H1 (cell line): ENCODE measurements around the gene HMGB1. TPM values are rescaled to one million over a fixed set of nuclear protein-coding genes. Genes with fewer than 3 reads are reported as not detected.

Experiments used
- CHD2 ChIP-seq: IDR thresholded peaks from 2 replicates; pipeline ENCODE4 v1.6.1; 2012; ENCODE audit warnings: low read length, improper control_type of control experiment
- CREB1 ChIP-seq: IDR thresholded peaks from 2 replicates; pipeline ENCODE4 v1.6.1; 2012; ENCODE audit warnings: inconsistent platforms
- NRF1 ChIP-seq: IDR thresholded peaks from 2 replicates; pipeline ENCODE4 v1.6.1; 2011; ENCODE audit warnings: mild to moderate bottlenecking, low read depth, low read length, improper control_type of control experiment
- SIX5 ChIP-seq: IDR thresholded peaks from 2 replicates; pipeline ENCODE4 v1.6.1; 2011; ENCODE audit warnings: mild to moderate bottlenecking, low read depth, low read length
- polyA plus RNA-seq, 7 experiments: library from polyadenylated mRNA; depleted of rRNA in 3 of 7; stranded (reverse) in 5 of 7; unstranded in 2 of 7; fragments of >200 nt in 5 of 7; fragments of 200-250 nt in 2 of 7; gene quantifications; 1 replicate in 5 of 7; 2 replicates in 1 of 7; 4 replicates in 1 of 7; pipeline versions ENCODE4 v1.2.1 to v1.2.3, GENCODE V29; 2011 to 2013; ENCODE audit warnings: missing spikeins in 2 of 7, mixed read lengths in 2 of 7
- total RNA-seq: library from RNA; stranded (reverse); fragmentation: NEBNext Ultra II Directional; extraction: Animal tissue kit (Norgen Biotek cat#: 25700); gene quantifications from 2 replicates; pipeline ENCODE4 v1.2.1, GENCODE V29; 2021
- TF ChIP-seq, protein P1 (sequence below): fragments of 300-600 bp; sonication (generic); IDR thresholded peaks from 2 replicates; pipeline ENCODE4 v1.7.1; 2012; ENCODE audit warnings: low read length, moderate library complexity, mild to moderate bottlenecking, inconsistent platforms; ENCODE audit not compliant: insufficient replicate concordance
- TF ChIP-seq, protein P2 (sequence below), 3 experiments: IDR thresholded peaks; 1 replicate in 2 of 3; 2 replicates in 1 of 3; pipeline versions ENCODE4 v1.5.1 to v1.6.1; 2011; ENCODE audit warnings: low read length in 3 of 3, mild to moderate bottlenecking in 3 of 3, inconsistent platforms in 2 of 3, low read depth in 1 of 3, moderate library complexity in 1 of 3; ENCODE audit not compliant: insufficient read depth in 1 of 3; ENCODE audit errors: control extremely low read depth in 1 of 3

HMGB1 gene
- total and polyA plus RNA-seq, 2 of the 8 experiments (the other 6 are each of a cell fraction or from before 2014, with no cell fraction given), result 123 to 776 TPM

DNA sequence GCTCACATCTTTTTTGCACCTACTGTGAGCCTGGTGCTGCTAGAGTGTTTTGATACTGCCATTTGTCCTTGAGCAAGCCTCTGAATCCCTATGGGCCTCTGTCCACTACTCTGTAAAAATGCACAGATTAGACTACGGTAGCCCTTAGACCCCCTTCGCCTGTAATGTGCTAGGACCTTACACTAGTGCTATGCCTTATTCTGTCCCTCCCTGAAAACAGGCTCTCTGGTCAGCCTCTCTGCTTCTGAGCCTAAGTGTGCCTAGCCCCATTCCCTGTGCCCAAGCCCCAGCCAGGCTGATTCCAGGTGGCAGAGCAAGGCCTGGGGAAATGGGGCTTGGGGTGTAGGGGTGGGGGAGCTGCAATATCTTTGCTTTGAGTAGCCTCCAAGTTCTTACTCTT lies 10.7 kb downstream of the HMGB1 start (continued):
- TF ChIP-seq, protein P1, sequence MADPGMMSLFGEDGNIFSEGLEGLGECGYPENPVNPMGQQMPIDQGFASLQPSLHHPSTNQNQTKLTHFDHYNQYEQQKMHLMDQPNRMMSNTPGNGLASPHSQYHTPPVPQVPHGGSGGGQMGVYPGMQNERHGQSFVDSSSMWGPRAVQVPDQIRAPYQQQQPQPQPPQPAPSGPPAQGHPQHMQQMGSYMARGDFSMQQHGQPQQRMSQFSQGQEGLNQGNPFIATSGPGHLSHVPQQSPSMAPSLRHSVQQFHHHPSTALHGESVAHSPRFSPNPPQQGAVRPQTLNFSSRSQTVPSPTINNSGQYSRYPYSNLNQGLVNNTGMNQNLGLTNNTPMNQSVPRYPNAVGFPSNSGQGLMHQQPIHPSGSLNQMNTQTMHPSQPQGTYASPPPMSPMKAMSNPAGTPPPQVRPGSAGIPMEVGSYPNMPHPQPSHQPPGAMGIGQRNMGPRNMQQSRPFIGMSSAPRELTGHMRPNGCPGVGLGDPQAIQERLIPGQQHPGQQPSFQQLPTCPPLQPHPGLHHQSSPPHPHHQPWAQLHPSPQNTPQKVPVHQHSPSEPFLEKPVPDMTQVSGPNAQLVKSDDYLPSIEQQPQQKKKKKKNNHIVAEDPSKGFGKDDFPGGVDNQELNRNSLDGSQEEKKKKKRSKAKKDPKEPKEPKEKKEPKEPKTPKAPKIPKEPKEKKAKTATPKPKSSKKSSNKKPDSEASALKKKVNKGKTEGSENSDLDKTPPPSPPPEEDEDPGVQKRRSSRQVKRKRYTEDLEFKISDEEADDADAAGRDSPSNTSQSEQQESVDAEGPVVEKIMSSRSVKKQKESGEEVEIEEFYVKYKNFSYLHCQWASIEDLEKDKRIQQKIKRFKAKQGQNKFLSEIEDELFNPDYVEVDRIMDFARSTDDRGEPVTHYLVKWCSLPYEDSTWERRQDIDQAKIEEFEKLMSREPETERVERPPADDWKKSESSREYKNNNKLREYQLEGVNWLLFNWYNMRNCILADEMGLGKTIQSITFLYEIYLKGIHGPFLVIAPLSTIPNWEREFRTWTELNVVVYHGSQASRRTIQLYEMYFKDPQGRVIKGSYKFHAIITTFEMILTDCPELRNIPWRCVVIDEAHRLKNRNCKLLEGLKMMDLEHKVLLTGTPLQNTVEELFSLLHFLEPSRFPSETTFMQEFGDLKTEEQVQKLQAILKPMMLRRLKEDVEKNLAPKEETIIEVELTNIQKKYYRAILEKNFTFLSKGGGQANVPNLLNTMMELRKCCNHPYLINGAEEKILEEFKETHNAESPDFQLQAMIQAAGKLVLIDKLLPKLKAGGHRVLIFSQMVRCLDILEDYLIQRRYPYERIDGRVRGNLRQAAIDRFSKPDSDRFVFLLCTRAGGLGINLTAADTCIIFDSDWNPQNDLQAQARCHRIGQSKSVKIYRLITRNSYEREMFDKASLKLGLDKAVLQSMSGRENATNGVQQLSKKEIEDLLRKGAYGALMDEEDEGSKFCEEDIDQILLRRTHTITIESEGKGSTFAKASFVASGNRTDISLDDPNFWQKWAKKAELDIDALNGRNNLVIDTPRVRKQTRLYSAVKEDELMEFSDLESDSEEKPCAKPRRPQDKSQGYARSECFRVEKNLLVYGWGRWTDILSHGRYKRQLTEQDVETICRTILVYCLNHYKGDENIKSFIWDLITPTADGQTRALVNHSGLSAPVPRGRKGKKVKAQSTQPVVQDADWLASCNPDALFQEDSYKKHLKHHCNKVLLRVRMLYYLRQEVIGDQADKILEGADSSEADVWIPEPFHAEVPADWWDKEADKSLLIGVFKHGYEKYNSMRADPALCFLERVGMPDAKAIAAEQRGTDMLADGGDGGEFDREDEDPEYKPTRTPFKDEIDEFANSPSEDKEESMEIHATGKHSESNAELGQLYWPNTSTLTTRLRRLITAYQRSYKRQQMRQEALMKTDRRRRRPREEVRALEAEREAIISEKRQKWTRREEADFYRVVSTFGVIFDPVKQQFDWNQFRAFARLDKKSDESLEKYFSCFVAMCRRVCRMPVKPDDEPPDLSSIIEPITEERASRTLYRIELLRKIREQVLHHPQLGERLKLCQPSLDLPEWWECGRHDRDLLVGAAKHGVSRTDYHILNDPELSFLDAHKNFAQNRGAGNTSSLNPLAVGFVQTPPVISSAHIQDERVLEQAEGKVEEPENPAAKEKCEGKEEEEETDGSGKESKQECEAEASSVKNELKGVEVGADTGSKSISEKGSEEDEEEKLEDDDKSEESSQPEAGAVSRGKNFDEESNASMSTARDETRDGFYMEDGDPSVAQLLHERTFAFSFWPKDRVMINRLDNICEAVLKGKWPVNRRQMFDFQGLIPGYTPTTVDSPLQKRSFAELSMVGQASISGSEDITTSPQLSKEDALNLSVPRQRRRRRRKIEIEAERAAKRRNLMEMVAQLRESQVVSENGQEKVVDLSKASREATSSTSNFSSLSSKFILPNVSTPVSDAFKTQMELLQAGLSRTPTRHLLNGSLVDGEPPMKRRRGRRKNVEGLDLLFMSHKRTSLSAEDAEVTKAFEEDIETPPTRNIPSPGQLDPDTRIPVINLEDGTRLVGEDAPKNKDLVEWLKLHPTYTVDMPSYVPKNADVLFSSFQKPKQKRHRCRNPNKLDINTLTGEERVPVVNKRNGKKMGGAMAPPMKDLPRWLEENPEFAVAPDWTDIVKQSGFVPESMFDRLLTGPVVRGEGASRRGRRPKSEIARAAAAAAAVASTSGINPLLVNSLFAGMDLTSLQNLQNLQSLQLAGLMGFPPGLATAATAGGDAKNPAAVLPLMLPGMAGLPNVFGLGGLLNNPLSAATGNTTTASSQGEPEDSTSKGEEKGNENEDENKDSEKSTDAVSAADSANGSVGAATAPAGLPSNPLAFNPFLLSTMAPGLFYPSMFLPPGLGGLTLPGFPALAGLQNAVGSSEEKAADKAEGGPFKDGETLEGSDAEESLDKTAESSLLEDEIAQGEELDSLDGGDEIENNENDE, result no peak
- TF ChIP-seq, protein P2, sequence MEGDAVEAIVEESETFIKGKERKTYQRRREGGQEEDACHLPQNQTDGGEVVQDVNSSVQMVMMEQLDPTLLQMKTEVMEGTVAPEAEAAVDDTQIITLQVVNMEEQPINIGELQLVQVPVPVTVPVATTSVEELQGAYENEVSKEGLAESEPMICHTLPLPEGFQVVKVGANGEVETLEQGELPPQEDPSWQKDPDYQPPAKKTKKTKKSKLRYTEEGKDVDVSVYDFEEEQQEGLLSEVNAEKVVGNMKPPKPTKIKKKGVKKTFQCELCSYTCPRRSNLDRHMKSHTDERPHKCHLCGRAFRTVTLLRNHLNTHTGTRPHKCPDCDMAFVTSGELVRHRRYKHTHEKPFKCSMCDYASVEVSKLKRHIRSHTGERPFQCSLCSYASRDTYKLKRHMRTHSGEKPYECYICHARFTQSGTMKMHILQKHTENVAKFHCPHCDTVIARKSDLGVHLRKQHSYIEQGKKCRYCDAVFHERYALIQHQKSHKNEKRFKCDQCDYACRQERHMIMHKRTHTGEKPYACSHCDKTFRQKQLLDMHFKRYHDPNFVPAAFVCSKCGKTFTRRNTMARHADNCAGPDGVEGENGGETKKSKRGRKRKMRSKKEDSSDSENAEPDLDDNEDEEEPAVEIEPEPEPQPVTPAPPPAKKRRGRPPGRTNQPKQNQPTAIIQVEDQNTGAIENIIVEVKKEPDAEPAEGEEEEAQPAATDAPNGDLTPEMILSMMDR (IDR thresholded peaks at IDR 0.05; ENCODE audit: control extremely low read depth in 1 of 3, insufficient read depth in 1 of 3, low read depth in 1 of 3, low read length in 3 of 3), result no peak
- TF ChIP-seq CHD2, result no peak
- TF ChIP-seq NRF1, result no peak
- no peak for TF ChIP-seq SIX5
- no peak for TF ChIP-seq CREB1
